ENCODE data around the gene RAB43. TPM values are rescaled to one million over a fixed set of nuclear protein-coding genes. Genes with fewer than 3 reads are reported as not detected.

The RAB43 gene
- total RNA-seq, 2 experiments from 2014 or later, result 52.0 to 59.1 TPM

Other genes with a start within 250 kb of the RAB43 start
- gene ACAD9, start 242.2 kb downstream of the RAB43 start, total RNA-seq, result 10 to 100 TPM; 74.7 to 77.4 TPM
- gene CFAP92, start 127.7 kb downstream of the RAB43 start, total RNA-seq, result under 1 TPM in 1 of 2 experiments, not detected in 1; 0.10 TPM
- under 1 TPM in 1 of 2 experiments, not detected in 1; 0.07 TPM for gene EFCC1, start 120.5 kb downstream of the RAB43 start, total RNA-seq
- gene GP9, start 61.0 kb downstream of the RAB43 start, total RNA-seq, result not detected
- 10 to 100 TPM; 56.9 to 60.9 TPM for gene ISY1, start 39.3 kb upstream of the RAB43 start, total RNA-seq
- gene CNBP, start 62.1 kb upstream of the RAB43 start, total RNA-seq, result 100 to 1,000 TPM; 263 to 270 TPM
- 100 to 1,000 TPM; 110 to 136 TPM for gene COPG1, start 127.8 kb upstream of the RAB43 start, total RNA-seq
- gene HMCES, start 157.1 kb upstream of the RAB43 start, total RNA-seq, result 10 to 100 TPM; 45.5 to 51.2 TPM